ENCODE data around the gene CSH2. TPM values are rescaled to one million over a fixed set of nuclear protein-coding genes. Genes with fewer than 3 reads are reported as not detected.

The CSH2 gene
- total and polyA plus RNA-seq, 2 of the 8 experiments (the other 6 are each of a cell fraction or from before 2014, with no cell fraction given): 0.43 TPM; not detected in 1

GRCh38 chr17:63848834-63849689 lies 24.4 kb downstream of the CSH2 start (continued):
- TF ChIP-seq CREB1 (IDR thresholded peaks at IDR 0.05): peak; percentile 96

Data from H1 (cell line).